Neural cell (in vitro differentiated cells): ENCODE measurements around the gene SLC25A24.

Source experiments
- EZH2 ChIP-seq: fragments of 200-600, 300-800 bp; shearing (Covaris generic), sonication (generic); IDR thresholded peaks from 2 replicates; pipeline ENCODE4 v1.6.1; 2014; ENCODE audit warnings: antibody characterized with exemption, low read length, borderline replicate concordance, mild to moderate bottlenecking; ENCODE audit not compliant: insufficient read depth, poor library complexity, severe bottlenecking
- TF ChIP-seq, protein P1 (sequence below): fragments of 450-650 bp; IDR thresholded peaks from 2 replicates; pipeline ENCODE4 v1.5.1; 2014; ENCODE audit warnings: antibody characterized with exemption, mild to moderate bottlenecking, moderate library complexity; ENCODE audit not compliant: poor library complexity, severe bottlenecking

- TF ChIP-seq, protein P1, sequence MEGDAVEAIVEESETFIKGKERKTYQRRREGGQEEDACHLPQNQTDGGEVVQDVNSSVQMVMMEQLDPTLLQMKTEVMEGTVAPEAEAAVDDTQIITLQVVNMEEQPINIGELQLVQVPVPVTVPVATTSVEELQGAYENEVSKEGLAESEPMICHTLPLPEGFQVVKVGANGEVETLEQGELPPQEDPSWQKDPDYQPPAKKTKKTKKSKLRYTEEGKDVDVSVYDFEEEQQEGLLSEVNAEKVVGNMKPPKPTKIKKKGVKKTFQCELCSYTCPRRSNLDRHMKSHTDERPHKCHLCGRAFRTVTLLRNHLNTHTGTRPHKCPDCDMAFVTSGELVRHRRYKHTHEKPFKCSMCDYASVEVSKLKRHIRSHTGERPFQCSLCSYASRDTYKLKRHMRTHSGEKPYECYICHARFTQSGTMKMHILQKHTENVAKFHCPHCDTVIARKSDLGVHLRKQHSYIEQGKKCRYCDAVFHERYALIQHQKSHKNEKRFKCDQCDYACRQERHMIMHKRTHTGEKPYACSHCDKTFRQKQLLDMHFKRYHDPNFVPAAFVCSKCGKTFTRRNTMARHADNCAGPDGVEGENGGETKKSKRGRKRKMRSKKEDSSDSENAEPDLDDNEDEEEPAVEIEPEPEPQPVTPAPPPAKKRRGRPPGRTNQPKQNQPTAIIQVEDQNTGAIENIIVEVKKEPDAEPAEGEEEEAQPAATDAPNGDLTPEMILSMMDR, result no peak
- no peak for TF ChIP-seq EZH2
Measured at GRCh38 chr1:108201687-108202086, 1.5 kb upstream of the SLC25A24 start.
